ENCODE results near the gene TOLLIP.

- TF ChIP-seq POLR2A (IDR thresholded peaks at IDR 0.05) (no peak), CTCF (IDR thresholded peaks at IDR 0.05) (no peak), EP300 (IDR thresholded peaks at IDR 0.05) (no peak), POLR2AphosphoS5 (IDR thresholded peaks at IDR 0.05) (no peak)
These were observed 40.8 kb upstream of the TOLLIP start for GRCh38 chr11:1350086-1350725.
